Measurements from ENCODE around the gene KMT5B. TPM values are rescaled to one million over a fixed set of nuclear protein-coding genes. Genes with fewer than 3 reads are reported as not detected.

KMT5B gene
- total and polyA plus RNA-seq, 2 of the 13 experiments (the other 11 are each of a cell fraction or from before 2014, with no cell fraction given), result 17.6 to 23.7 TPM

- no peaks in the 10 kb centered on the region for H3K9me3 ChIP-seq (ENCODE audit: low read length)
- H2AFZ ChIP-seq (ENCODE audit: low read length), result no peak overlapping the region
- peaks cover 11% of the 10 kb centered on the region for H3K4me1 ChIP-seq (ENCODE audit: insufficient read depth, low read length)
- ATAC-seq (no peak), FAIRE-seq (no peak), DNase-seq (ENCODE audit: low spot score) (no peak)
- no peaks in the 10 kb centered on the region for H3K27me3 ChIP-seq (ENCODE audit: control insufficient read depth in 1 of 2, insufficient read depth in 2 of 2, low read length in 2 of 2)
- TF ChIP-seq SMAD1 (CRISPR knock-in tag; IDR thresholded peaks at IDR 0.05; ENCODE audit: borderline replicate concordance, low read depth) (no peak), ZBTB42 (CRISPR knock-in tag; IDR thresholded peaks at IDR 0.05) (no peak), ZNF180 (CRISPR knock-in tag; IDR thresholded peaks at IDR 0.05; ENCODE audit: borderline replicate concordance, low read depth) (no peak)
- CTCF ChIA-PET (ENCODE audit: low intra/inter-chr PET ratio, low total read pairs), result no interaction called here
- no peaks in the 10 kb centered on the region for H4K20me1 ChIP-seq (ENCODE audit: insufficient read depth, low read length)
- intact Hi-C loops (cut with micrococcal nuclease; ENCODE audit: unreplicated experiment) (no loop called here), in situ Hi-C loops (cut with HindIII; ENCODE audit: extremely low pct_ligation_motif_present, low pct_unique_long_range_greater_than_20kb) (no loop called here)
- POLR2A ChIA-PET, result interaction anchor here (0.8 to 2.5 kb wide), 2 partner anchors 11 to 13 kb away, joined by 3 to 7 read pairs; no protein-coding TSS in a partner anchor
- peaks cover 2 to 13% of the 10 kb centered on the region in 2 experiments; a peak in 4 of 5 replicates for H3K36me3 ChIP-seq (replicated peaks in 1 of 2; ENCODE audit: control insufficient read depth in 1 of 2, insufficient read depth in 2 of 2, low read length in 2 of 2)
- 96% methylated on average over 14 of the region's 14 CpGs for WGBS (ENCODE audit: low lambda C conversion rate)
- H3K79me2 ChIP-seq (ENCODE audit: insufficient read depth, low read length), result no peaks in the 10 kb centered on the region
- H3K4me3 ChIP-seq (replicated peaks in 1 of 3; ENCODE audit: insufficient read depth in 1 of 3, low read depth in 2 of 3, low read length in 3 of 3), result no peak overlapping the region
- H3K4me2 ChIP-seq (ENCODE audit: low read depth, low read length), result no peak overlapping the region
- no TSS peak for BruUV-seq (replicated peaks)
- no peak overlapping the region for H3K9ac ChIP-seq (ENCODE audit: insufficient read depth, low read depth, low read length)
- no peak overlapping the region for H3K27ac ChIP-seq (ENCODE audit: extremely low read length, insufficient read depth, low read length)
These were observed 54.5 kb downstream of the KMT5B start for GRCh38 chr11:68158580-68158979.

- H4K20me1 ChIP-seq (ENCODE audit: insufficient read depth, low read length), result no peaks in the 10 kb centered on the region
- H3K27me3 ChIP-seq (ENCODE audit: control insufficient read depth in 1 of 2, insufficient read depth in 2 of 2, low read length in 2 of 2), result no peaks in the 10 kb centered on the region
- no peak for DNase-seq (ENCODE audit: low spot score)
- no TSS peak for BruUV-seq (replicated peaks)
- TF ChIP-seq ZBTB2 (CRISPR knock-in tag; IDR thresholded peaks at IDR 0.05; ENCODE audit: low read depth) (no peak), GTF2F1 (IDR thresholded peaks at IDR 0.05; ENCODE audit: low read length) (no peak), ZBTB26 (CRISPR knock-in tag; IDR thresholded peaks at IDR 0.05; ENCODE audit: borderline replicate concordance) (no peak), ZBTB4 (CRISPR knock-in tag; IDR thresholded peaks at IDR 0.05; ENCODE audit: borderline replicate concordance) (no peak), BRF2 (CRISPR knock-in tag; IDR thresholded peaks at IDR 0.05) (no peak), PTBP1 (IDR thresholded peaks at IDR 0.05; ENCODE audit: low read depth, low read length, poor library complexity, severe bottlenecking) (no peak), MATR3 (CRISPR knock-in tag; IDR thresholded peaks at IDR 0.05) (no peak), DNMT1 (CRISPR knock-in tag; IDR thresholded peaks at IDR 0.05) (no peak)
- no peak overlapping the region for H3K4me3 ChIP-seq (replicated peaks in 1 of 3; ENCODE audit: insufficient read depth in 1 of 3, low read depth in 2 of 3, low read length in 3 of 3)
- peaks cover 2 to 9% of the 10 kb centered on the region in 2 experiments; a peak in 3 of 5 replicates for H3K36me3 ChIP-seq (replicated peaks in 1 of 2; ENCODE audit: control insufficient read depth in 1 of 2, insufficient read depth in 2 of 2, low read length in 2 of 2)
- H3K27ac ChIP-seq (ENCODE audit: extremely low read length, insufficient read depth, low read length), result no peak overlapping the region
- in situ Hi-C loops (cut with HindIII; ENCODE audit: extremely low pct_ligation_motif_present, low pct_unique_long_range_greater_than_20kb) (no loop called here), intact Hi-C loops (cut with micrococcal nuclease; ENCODE audit: unreplicated experiment) (no loop called here)
- no peaks in the 10 kb centered on the region for H3K79me2 ChIP-seq (ENCODE audit: insufficient read depth, low read length)
- H2AFZ ChIP-seq (ENCODE audit: low read length), result no peak overlapping the region
- no peak for FAIRE-seq
- no peak overlapping the region for H3K4me2 ChIP-seq (ENCODE audit: low read depth, low read length)
- ChIA-PET CTCF (ENCODE audit: low intra/inter-chr PET ratio, low total read pairs) (no interaction called here), POLR2A (no interaction called here)
- H3K4me1 ChIP-seq (ENCODE audit: insufficient read depth, low read length), result peaks cover 43% of the 10 kb centered on the region
- no peaks in the 10 kb centered on the region for H3K9me3 ChIP-seq (ENCODE audit: low read length)
- H3K9ac ChIP-seq (ENCODE audit: insufficient read depth, low read depth, low read length), result no peak overlapping the region
- no peak for ATAC-seq
- 75% methylated on average over 8 of the region's 8 CpGs for WGBS (ENCODE audit: low lambda C conversion rate)
These were observed 59.4 kb downstream of the KMT5B start for GRCh38 chr11:68153742-68154141.

All from HepG2 (cell line).